IMR-90 (cell line): ENCODE data around the gene SPATA32. TPM values are rescaled to one million over a fixed set of nuclear protein-coding genes. Genes with fewer than 3 reads are reported as not detected.

Experiments
- ATAC-seq: fragments of 200-7000 bp; cut with Tn5 transposase; 2 replicates; pipeline ENCODE4 v1.9.1; 2020; ENCODE audit warnings: low read depth, mild to moderate bottlenecking, moderate library complexity
- BruUV-seq: library from RNA; stranded (reverse); fragments of 400-500 nt; replicated peaks from 2 replicates; lab custom pipeline; 2021; lab: Mats Ljungman, UMichigan
- CTCF ChIA-PET: fragments of 300-600 bp; formaldehyde crosslinking; extraction: SDS; loops from one replicate; lab custom pipeline; 2021; ENCODE audit warnings: antibody characterized with exemption; lab: Yijun Ruan, JAX
- POLR2A ChIA-PET: fragments of 300-600 bp; sonication (Branson Sonifier 250); formaldehyde crosslinking; loops from one replicate; lab custom pipeline; 2022; ENCODE audit warnings: antibody characterized with exemption; ENCODE audit not compliant: unreplicated experiment; lab: Charles Lee
- DNase-seq: peaks from one replicate; pipeline ENCODE4 v3.0.0; 2013
- H2AFZ ChIP-seq: replicated peaks from 2 replicates; pipeline ENCODE3; 2013; ENCODE audit warnings: low read length, mild to moderate bottlenecking; ENCODE audit not compliant: poor library complexity
- H2AK5ac ChIP-seq: 2 replicates; pipeline ENCODE4 v1.6.1; 2013; ENCODE audit warnings: low read depth, low read length, inconsistent platforms
- H2AK9ac ChIP-seq: replicated peaks from 2 replicates; pipeline ENCODE3; 2013; ENCODE audit warnings: mild to moderate bottlenecking, low read depth, low read length, moderate library complexity; ENCODE audit not compliant: poor library complexity
- H2BK120ac ChIP-seq: 2 replicates; pipeline ENCODE4 v1.6.1; 2013; ENCODE audit warnings: low read depth, low read length, inconsistent platforms
- H2BK15ac ChIP-seq: 3 replicates; pipeline ENCODE4 v1.6.1; 2013; ENCODE audit warnings: low read depth, low read length, inconsistent platforms
- H2BK20ac ChIP-seq: 2 replicates; pipeline ENCODE4 v1.6.1; 2013; ENCODE audit warnings: low read depth, mild to moderate bottlenecking, inconsistent platforms, low read length, moderate library complexity
- H2BK5ac ChIP-seq: 2 replicates; pipeline ENCODE4 v1.6.1; 2013; ENCODE audit warnings: mild to moderate bottlenecking, low read depth, low read length, inconsistent platforms; ENCODE audit not compliant: poor library complexity, severe bottlenecking
- H3K14ac ChIP-seq: replicated peaks from 2 replicates; pipeline ENCODE4 v1.6.1; 2013; ENCODE audit warnings: low read depth, low read length, inconsistent platforms
- H3K18ac ChIP-seq: 2 replicates; pipeline ENCODE4 v1.6.1; 2013; ENCODE audit warnings: low read depth, low read length, control low read depth
- H3K23ac ChIP-seq: 2 replicates; pipeline ENCODE4 v1.6.1; 2013; ENCODE audit warnings: low read depth, low read length, inconsistent platforms
- H3K27ac ChIP-seq: 2 replicates; pipeline ENCODE4 v1.5.1; 2013; ENCODE audit warnings: mild to moderate bottlenecking, control low read depth, low read length; ENCODE audit not compliant: insufficient read depth
- H3K27me3 ChIP-seq: 2 replicates; pipeline ENCODE4 v1.6.1; 2013; ENCODE audit warnings: low read length; ENCODE audit not compliant: control insufficient read depth, insufficient read depth
- H3K36me3 ChIP-seq: 2 replicates; pipeline ENCODE4 v1.6.1; 2013; ENCODE audit warnings: low read length, mixed read lengths; ENCODE audit not compliant: control insufficient read depth, insufficient read depth
- H3K4ac ChIP-seq: 2 replicates; pipeline ENCODE4 v1.6.1; 2013; ENCODE audit warnings: low read depth, low read length, inconsistent platforms
- H3K4me1 ChIP-seq: 2 replicates; pipeline ENCODE4 v1.6.1; 2013; ENCODE audit warnings: low read length, mixed read lengths; ENCODE audit not compliant: control insufficient read depth, insufficient read depth
- H3K4me2 ChIP-seq: 2 replicates; pipeline ENCODE4 v1.6.1; 2013; ENCODE audit warnings: low read depth, mild to moderate bottlenecking, control low read depth, low read length, moderate library complexity
- H3K4me3 ChIP-seq: 2 replicates; pipeline ENCODE4 v1.5.1; 2013; ENCODE audit warnings: low read depth, mild to moderate bottlenecking, control low read depth, low read length, moderate library complexity; ENCODE audit not compliant: insufficient read depth
- H3K56ac ChIP-seq: 2 replicates; pipeline ENCODE4 v1.6.1; 2013; ENCODE audit warnings: low read length, inconsistent platforms; ENCODE audit not compliant: insufficient read depth; ENCODE audit errors: extremely low read depth
- H3K79me1 ChIP-seq, 2 experiments: 2 replicates each; pipeline ENCODE4 v1.6.1; 2013; ENCODE audit warnings: low read length in 2 of 2, inconsistent platforms in 1 of 2, low read depth in 1 of 2
- H3K9ac ChIP-seq: 2 replicates; pipeline ENCODE4 v1.6.1; 2013; ENCODE audit warnings: low read depth, low read length, control low read depth
- H3K9me1 ChIP-seq: 2 replicates; pipeline ENCODE4 v1.6.1; 2013; ENCODE audit warnings: low read length, inconsistent platforms; ENCODE audit not compliant: insufficient read depth
- H3K9me3 ChIP-seq: 2 replicates; pipeline ENCODE4 v1.6.1; 2013; ENCODE audit warnings: low read length; ENCODE audit not compliant: control insufficient read depth, insufficient read depth
- H4K20me1 ChIP-seq: 2 replicates; pipeline ENCODE4 v1.6.1; 2013; ENCODE audit warnings: low read length, inconsistent platforms; ENCODE audit not compliant: insufficient read depth
- H4K5ac ChIP-seq: 2 replicates; pipeline ENCODE4 v1.6.1; 2013; ENCODE audit warnings: mild to moderate bottlenecking, low read depth, low read length, control low read depth
- H4K8ac ChIP-seq, 2 experiments: 2 replicates each; pipeline ENCODE4 v1.6.1; 2013; ENCODE audit warnings: low read depth in 2 of 2, low read length in 2 of 2, control low read depth in 1 of 2, inconsistent platforms in 1 of 2
- H4K91ac ChIP-seq: 2 replicates; pipeline ENCODE4 v1.6.1; 2013; ENCODE audit warnings: low read depth, low read length, inconsistent platforms; ENCODE audit not compliant: insufficient read depth
- BHLHE40 ChIP-seq: fragments of 150-350 bp; IDR thresholded peaks from 2 replicates; pipeline ENCODE4 v1.6.1; 2016; ENCODE audit warnings: mild to moderate bottlenecking, low read depth, low read length
- CHD1 ChIP-seq: IDR thresholded peaks from 2 replicates; pipeline ENCODE4 v1.6.1; 2012; ENCODE audit warnings: low read depth, low read length, improper control_type of control experiment
- FOS ChIP-seq: fragments of 150-350 bp; IDR thresholded peaks from 2 replicates; pipeline ENCODE4 v1.6.1; 2016; ENCODE audit warnings: low read depth, low read length
- RAD21 ChIP-seq: IDR thresholded peaks from 2 replicates; pipeline ENCODE4 v1.6.1; 2012; ENCODE audit warnings: low read length, improper control_type of control experiment
- RFX5 ChIP-seq: IDR thresholded peaks from 2 replicates; pipeline ENCODE4 v1.8.0; 2012; ENCODE audit warnings: low read depth, mild to moderate bottlenecking, low read length, moderate library complexity
- WGBS, 2 experiments: methylation state at CpG; one replicate each; pipeline versions ENCODE4 v1.1.5 to v1.1.7; 2013; ENCODE audit warnings: missing lambda C conversion rate in 2 of 2; ENCODE audit not compliant: insufficient read length in 1 of 2; ENCODE audit errors: extremely low coverage in 2 of 2; 5-methylcytosine and 5-hydroxymethylcytosine counted together
- dilution Hi-C: fragments of 300-500 bp; cut with HindIII; formaldehyde crosslinking; loops from one replicate; pipeline ENCODE4 v1.14.3; 2018; ENCODE audit warnings: low sequenced_read_pairs; ENCODE audit not compliant: unreplicated experiment
- in situ Hi-C: fragments of 300-500 bp; cut with MboI; formaldehyde crosslinking; loops from 3 replicates; pipeline ENCODE4 v1.14.3; 2019; ENCODE audit warnings: low sequenced_read_pairs, inconsistent platforms, mixed read lengths
- intact Hi-C: fragments of 100-400 bp; cut with micrococcal nuclease; formaldehyde crosslinking; loops from 2 replicates; pipeline ENCODE4 v1.10.0; 2022
- polyA plus RNA-seq, 3 experiments: library from polyadenylated mRNA; depleted of rRNA; stranded (reverse); fragments of >200 nt; gene quantifications; 2 replicates each; pipeline ENCODE4 v1.2.3, GENCODE V29; 2012; ENCODE audit warnings: low replicate concordance in 1 of 3
- total RNA-seq: library from RNA; depleted of rRNA; stranded (reverse); fragments of >200 nt; gene quantifications from 2 replicates; pipeline ENCODE4 v1.2.3, GENCODE V29; 2012

The SPATA32 gene
- total and polyA plus RNA-seq, 2 of the 4 experiments (the other 2 are of a cell fraction), result 0.18 TPM; not detected in 1

GRCh38 chr17:45242029-45242414, 19.9 kb downstream of the SPATA32 start:
- no peak overlapping the region for H3K27ac ChIP-seq
- no peak overlapping the region for H2AFZ ChIP-seq
- no peak overlapping the region for H4K5ac ChIP-seq
- H3K9me3 ChIP-seq, result no peaks in the 10 kb centered on the region
- H3K4ac ChIP-seq, result no peak overlapping the region
- POLR2A ChIA-PET, result no interaction called here
- no peak overlapping the region for H3K18ac ChIP-seq
- ATAC-seq, result no peak
- peaks cover 4% of the 10 kb centered on the region; the same call in 1 of the 2 replicates for H3K27me3 ChIP-seq
- H2BK120ac ChIP-seq, result no peak overlapping the region
- no peak overlapping the region for H4K91ac ChIP-seq
- H4K20me1 ChIP-seq, result no peaks in the 10 kb centered on the region
- no peak overlapping the region for H4K8ac ChIP-seq
- H2BK5ac ChIP-seq, result no peak overlapping the region
- no peak overlapping the region for H2BK15ac ChIP-seq
- no peak overlapping the region for H2BK20ac ChIP-seq
- H3K79me1 ChIP-seq, result peaks cover 0 to 9% of the 10 kb centered on the region in 2 experiments; a peak in 1 of 4 replicates
- H3K14ac ChIP-seq, result no peak overlapping the region
- intact Hi-C loops (no loop called here), in situ Hi-C loops (no loop called here), dilution Hi-C loops (no loop called here)
- no peak overlapping the region for H3K4me2 ChIP-seq
- H3K56ac ChIP-seq, result no peak overlapping the region
- BruUV-seq, result no TSS peak
- CTCF ChIA-PET, result interaction anchor here (1.6 kb wide), 1 partner anchor 23 kb away, joined by 3 read pairs; no protein-coding TSS in a partner anchor
- H3K23ac ChIP-seq, result no peak overlapping the region
- no peak overlapping the region for H2AK9ac ChIP-seq
- H3K36me3 ChIP-seq, result peaks cover 14% of the 10 kb centered on the region; the same call in 1 of the 2 replicates
- DNase-seq, result no peak
- peaks cover 10% of the 10 kb centered on the region; the same call in 1 of the 2 replicates for H3K4me1 ChIP-seq
- H2AK5ac ChIP-seq, result no peak overlapping the region
- H3K9me1 ChIP-seq, result 0 out of 2 replicates have a peak, but pooled peaks cover 2% of the 10 kb centered on the region
- no peak overlapping the region for H3K9ac ChIP-seq
- WGBS, 2 experiments, result no CpG with 5 or more reads among the region's 18 CpGs
- TF ChIP-seq CHD1, result no peak
- no peak for TF ChIP-seq FOS
- no peak for TF ChIP-seq RFX5
- no peak for TF ChIP-seq RAD21
- TF ChIP-seq BHLHE40, result no peak
- H3K4me3 ChIP-seq, result no peak overlapping the region
